T-helper 2 cell treated with Interferon-gamma antibody and Interleukin-4, amounts not matched to agents 5 μg/mL and 100 μg/mL, for 36 hours (primary cell): ENCODE measurements around the gene ENO3.

ENCODE experiments used
- DNase-seq: peaks from one replicate; pipeline ENCODE4 v3.0.0; 2021; ENCODE audit warnings: low spot score
- H3K27ac Mint-ChIP-seq: one replicate; pipeline ENCODE4 v1.8.0; 2021; ENCODE audit warnings: mild to moderate bottlenecking, mixed read lengths
- H3K27me3 Mint-ChIP-seq: one replicate; pipeline ENCODE4 v1.8.0; 2021; ENCODE audit warnings: low read depth, mixed read lengths
- H3K36me3 Mint-ChIP-seq: one replicate; pipeline ENCODE4 v1.8.0; 2021; ENCODE audit warnings: low read depth, mixed read lengths
- H3K4me1 Mint-ChIP-seq: one replicate; pipeline ENCODE4 v1.8.0; 2021; ENCODE audit warnings: low read depth, mixed read lengths
- H3K4me3 Mint-ChIP-seq: one replicate; pipeline ENCODE4 v1.8.0; 2022; ENCODE audit warnings: mild to moderate bottlenecking, moderate library complexity, mixed read lengths
- H3K9me3 Mint-ChIP-seq: one replicate; pipeline ENCODE4 v1.8.0; 2021; ENCODE audit warnings: mixed read lengths

ENO3 gene

DNA sequence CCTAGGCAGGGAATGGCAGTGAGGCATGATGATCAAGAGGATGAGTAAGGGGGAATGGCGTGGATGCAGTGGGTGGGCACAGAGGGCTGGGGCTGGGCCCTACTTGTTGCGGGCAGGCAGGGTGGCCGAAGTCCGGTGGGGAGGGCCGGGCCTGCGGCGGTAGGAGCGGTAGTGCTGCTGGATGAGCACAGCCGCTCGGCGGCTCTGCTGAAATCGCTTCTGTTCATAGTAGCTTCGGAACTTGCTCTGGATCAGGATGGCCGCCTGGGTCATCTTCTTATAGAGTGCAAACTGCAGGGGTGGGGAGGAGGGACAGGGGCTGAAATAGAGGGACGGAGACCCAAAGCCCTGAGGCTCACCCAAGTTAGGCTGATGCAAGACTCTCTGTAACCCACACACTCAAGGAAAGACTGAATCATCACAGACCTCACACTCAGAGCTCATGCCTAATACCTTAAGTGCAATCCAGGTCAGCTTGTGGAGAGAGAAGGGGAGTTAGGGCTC lies 18.2 kb downstream of the ENO3 start:
- Mint-ChIP-seq H3K4me3 (no peak overlapping the region), H3K9me3 (no peaks in the 10 kb centered on the region), H3K27ac (no peak overlapping the region), H3K4me1 (peaks cover 6% of the 10 kb centered on the region), H3K36me3 (peaks cover 38% of the 10 kb centered on the region), H3K27me3 (no peaks in the 10 kb centered on the region)
- peak; percentile 72 for DNase-seq

DNA sequence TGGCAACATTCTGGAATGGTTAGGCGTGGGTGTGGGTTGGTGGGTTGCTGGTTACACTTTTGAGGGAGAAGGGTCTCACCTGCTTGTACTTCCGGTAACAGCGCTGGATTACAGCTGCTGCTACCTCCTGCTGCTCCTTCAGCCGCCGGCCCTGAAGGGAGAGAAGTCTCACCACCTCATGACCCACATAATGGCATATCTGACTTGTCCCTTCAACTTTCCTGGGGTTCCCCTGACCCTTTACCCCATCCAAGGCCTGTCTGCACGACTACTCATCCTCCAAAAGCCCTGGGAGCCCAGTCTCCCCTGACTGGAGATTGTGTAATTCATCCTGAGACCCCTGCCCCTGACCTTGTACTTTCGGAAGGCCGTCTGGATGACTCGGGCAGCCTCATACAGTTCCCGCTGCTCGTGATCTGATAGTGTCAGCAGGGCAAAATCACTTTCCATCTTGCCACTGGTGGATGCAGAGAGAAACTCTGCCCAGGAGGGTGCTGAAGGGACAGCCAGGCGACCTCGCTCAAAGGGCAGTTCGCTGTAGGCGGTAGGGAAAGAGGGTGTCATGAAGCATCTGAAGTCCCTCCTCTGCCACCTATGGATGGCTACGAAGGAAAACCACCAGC lies 18.7 kb downstream of the ENO3 start:
- Mint-ChIP-seq H3K27ac (no peak overlapping the region), H3K36me3 (peaks cover 43% of the 10 kb centered on the region), H3K9me3 (no peaks in the 10 kb centered on the region), H3K4me3 (no peak overlapping the region), H3K27me3 (no peaks in the 10 kb centered on the region), H3K4me1 (peaks cover 6% of the 10 kb centered on the region)
- peak; percentile 69 for DNase-seq

DNA sequence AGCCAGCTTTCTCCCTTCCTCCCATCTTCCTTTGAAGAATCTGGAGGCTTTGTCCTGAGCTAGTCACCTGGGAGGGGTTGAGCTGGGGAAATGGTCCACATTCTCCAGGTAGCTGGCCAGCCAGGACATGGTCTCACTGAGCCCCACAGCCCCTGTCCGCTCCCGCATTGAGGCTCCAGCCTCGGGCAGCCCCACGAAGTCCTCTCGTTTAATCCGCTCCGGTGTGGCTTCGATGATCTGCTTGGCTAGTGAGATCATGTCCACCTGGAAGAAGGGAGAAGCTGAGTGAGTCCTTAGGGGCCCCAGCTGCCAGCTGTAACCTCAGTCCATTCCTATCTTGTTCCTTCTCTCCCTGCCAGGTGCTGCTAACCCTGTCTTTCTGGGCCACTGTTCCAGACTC lies 19.4 kb downstream of the ENO3 start:
- Mint-ChIP-seq H3K27me3 (no peaks in the 10 kb centered on the region), H3K36me3 (peaks cover 47% of the 10 kb centered on the region), H3K9me3 (no peaks in the 10 kb centered on the region), H3K27ac (peak overlapping the region; percentile 67), H3K4me3 (peak overlapping the region; percentile 23), H3K4me1 (peaks cover 6% of the 10 kb centered on the region)
- no peak for DNase-seq

- Mint-ChIP-seq H3K4me1 (peaks cover 2% of the 10 kb centered on the region), H3K27me3 (no peaks in the 10 kb centered on the region), H3K27ac (no peak overlapping the region), H3K36me3 (peaks cover 45% of the 10 kb centered on the region), H3K4me3 (no peak overlapping the region), H3K9me3 (no peaks in the 10 kb centered on the region)
- no peak for DNase-seq
Observed at GRCh38 chr17:4971826-4972225, 20.9 kb downstream of the ENO3 start.

DNA sequence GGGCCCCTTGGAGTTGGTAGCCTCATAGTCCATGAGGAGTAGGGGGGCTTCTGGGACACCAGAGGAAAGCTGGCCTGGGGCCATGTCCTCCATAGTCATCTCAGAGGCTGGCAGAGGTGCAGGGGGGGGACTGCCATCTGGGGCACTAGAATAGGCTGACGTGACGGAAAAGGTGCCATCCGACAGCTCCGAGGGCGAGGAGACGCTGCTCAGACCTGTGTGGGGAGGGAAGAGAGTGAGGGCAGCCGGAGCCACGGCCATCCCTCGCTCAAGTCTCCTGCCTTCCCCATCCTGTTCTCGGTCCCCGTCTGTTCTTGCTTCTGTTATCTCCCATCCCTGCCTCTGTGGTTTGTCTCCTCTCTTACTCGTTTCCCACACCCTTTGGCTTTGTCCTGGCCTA lies 21.4 kb downstream of the ENO3 start:
- peaks cover 2% of the 10 kb centered on the region for H3K4me1 Mint-ChIP-seq
- no peak for DNase-seq
- H3K27me3 Mint-ChIP-seq: no peaks in the 10 kb centered on the region
- no peaks in the 10 kb centered on the region for H3K9me3 Mint-ChIP-seq
- no peak overlapping the region for H3K4me3 Mint-ChIP-seq
- peaks cover 50% of the 10 kb centered on the region for H3K36me3 Mint-ChIP-seq
- no peak overlapping the region for H3K27ac Mint-ChIP-seq

DNA sequence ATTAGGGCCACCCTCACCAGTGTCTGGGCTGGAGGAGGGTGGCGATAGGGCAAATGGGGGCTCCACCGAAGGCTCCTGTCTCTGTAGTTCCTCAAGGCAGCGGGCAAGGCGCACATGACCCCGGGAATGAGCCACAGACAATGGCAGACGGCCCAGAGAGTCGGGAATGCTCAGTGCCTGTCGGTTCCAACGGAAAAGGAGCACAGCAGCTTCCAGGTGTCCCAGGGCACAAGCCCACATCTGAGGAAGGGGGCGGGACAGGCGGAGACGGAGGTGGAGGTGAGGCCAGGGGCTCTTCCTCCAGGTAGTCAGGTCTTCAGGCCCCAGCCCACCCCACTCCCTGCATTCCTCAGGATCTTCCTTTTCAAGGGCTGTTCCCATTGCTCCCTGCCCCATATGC lies 21.8 kb downstream of the ENO3 start:
- no peak overlapping the region for H3K4me3 Mint-ChIP-seq
- peaks cover 53% of the 10 kb centered on the region for H3K36me3 Mint-ChIP-seq
- no peaks in the 10 kb centered on the region for H3K9me3 Mint-ChIP-seq
- H3K4me1 Mint-ChIP-seq: peaks cover 2% of the 10 kb centered on the region
- H3K27ac Mint-ChIP-seq: no peak overlapping the region
- DNase-seq: no peak
- no peaks in the 10 kb centered on the region for H3K27me3 Mint-ChIP-seq

- peak overlapping the region; percentile 43 for H3K27ac Mint-ChIP-seq
- peaks cover 59% of the 10 kb centered on the region for H3K36me3 Mint-ChIP-seq
- no peaks in the 10 kb centered on the region for H3K9me3 Mint-ChIP-seq
- no peaks in the 10 kb centered on the region for H3K27me3 Mint-ChIP-seq
- DNase-seq: no peak
- H3K4me3 Mint-ChIP-seq: no peak overlapping the region
- peaks cover 2% of the 10 kb centered on the region for H3K4me1 Mint-ChIP-seq
Observed at GRCh38 chr17:4973256-4974114, 22.6 kb downstream of the ENO3 start.

GRCh38 chr17:4974115-4974670 lies 23.3 kb downstream of the ENO3 start:
- no peaks in the 10 kb centered on the region for H3K9me3 Mint-ChIP-seq
- no peak overlapping the region for H3K4me3 Mint-ChIP-seq
- no peak overlapping the region for H3K27ac Mint-ChIP-seq
- H3K36me3 Mint-ChIP-seq: peaks cover 63% of the 10 kb centered on the region
- no peaks in the 10 kb centered on the region for H3K27me3 Mint-ChIP-seq
- DNase-seq: no peak
- peaks cover 2% of the 10 kb centered on the region for H3K4me1 Mint-ChIP-seq

DNA sequence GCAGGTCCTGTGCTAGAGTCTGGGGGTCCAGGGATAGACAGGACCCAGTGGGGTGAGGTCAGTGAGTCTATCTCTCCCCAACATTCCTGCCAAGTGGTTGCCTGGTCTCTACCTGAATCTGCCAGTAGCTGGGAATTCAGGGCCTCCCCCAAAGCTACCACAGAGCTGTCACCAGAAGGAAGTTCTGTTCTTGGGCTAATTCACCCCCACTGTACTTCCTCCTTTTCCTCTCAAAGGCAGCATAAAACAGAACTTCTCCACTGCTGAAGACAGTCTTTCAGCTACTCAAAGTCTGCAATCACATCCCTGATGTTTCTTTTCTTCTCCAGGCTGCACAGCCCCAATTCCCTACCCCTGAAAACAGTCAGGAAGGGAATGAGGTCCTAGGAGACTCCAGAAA lies 27.8 kb downstream of the ENO3 start:
- Mint-ChIP-seq H3K27ac (no peak overlapping the region), H3K4me3 (no peak overlapping the region), H3K4me1 (peaks cover 14% of the 10 kb centered on the region), H3K27me3 (no peaks in the 10 kb centered on the region), H3K9me3 (no peaks in the 10 kb centered on the region), H3K36me3 (peaks cover 67% of the 10 kb centered on the region)
- no peak for DNase-seq

DNA sequence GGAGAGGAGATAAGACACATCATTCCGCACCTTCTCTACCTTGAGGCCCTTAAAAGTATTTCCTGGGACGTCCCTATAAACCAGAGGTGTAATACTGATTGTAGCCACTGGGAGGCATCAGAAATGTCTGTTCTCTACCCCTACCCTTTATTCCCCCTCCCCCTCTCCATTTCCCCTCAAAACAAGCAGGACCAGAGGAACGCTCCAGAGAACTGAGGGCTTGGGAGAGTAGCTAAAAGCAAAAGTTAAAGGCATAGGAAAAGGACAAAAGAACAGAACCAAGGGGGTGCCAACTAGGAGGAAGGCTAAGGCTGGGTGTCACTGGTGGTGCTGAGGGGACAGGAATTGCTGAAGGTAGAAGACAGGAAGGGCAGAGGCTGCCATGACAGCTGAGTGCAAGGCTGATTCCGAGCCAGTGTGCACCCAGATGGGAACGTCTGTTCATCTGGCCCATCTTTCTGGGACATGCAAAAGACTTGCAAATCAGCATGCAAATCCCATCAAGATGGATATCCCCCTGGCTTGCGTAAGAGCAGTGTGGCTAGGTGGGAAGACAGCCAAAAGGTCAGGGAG lies 29.8 kb downstream of the ENO3 start:
- Mint-ChIP-seq H3K9me3 (no peaks in the 10 kb centered on the region), H3K4me3 (no peak overlapping the region), H3K4me1 (peaks cover 20% of the 10 kb centered on the region), H3K27me3 (no peaks in the 10 kb centered on the region), H3K36me3 (peaks cover 56% of the 10 kb centered on the region), H3K27ac (peak overlapping the region; percentile 68)
- DNase-seq: peak; percentile 29

GRCh38 chr17:4982305-4982704 lies 31.4 kb downstream of the ENO3 start:
- Mint-ChIP-seq H3K9me3 (no peaks in the 10 kb centered on the region), H3K36me3 (peaks cover 52% of the 10 kb centered on the region), H3K27me3 (no peaks in the 10 kb centered on the region), H3K27ac (peak overlapping the region; percentile 39), H3K4me3 (no peak overlapping the region), H3K4me1 (peaks cover 30% of the 10 kb centered on the region)
- no peak for DNase-seq

- H3K27ac Mint-ChIP-seq: peak overlapping the region; percentile 85
- peak; percentile 24 for DNase-seq
- H3K36me3 Mint-ChIP-seq: peaks cover 24% of the 10 kb centered on the region
- H3K4me1 Mint-ChIP-seq: peaks cover 33% of the 10 kb centered on the region
- no peaks in the 10 kb centered on the region for H3K9me3 Mint-ChIP-seq
- peak overlapping the region; percentile 94 for H3K4me3 Mint-ChIP-seq
- H3K27me3 Mint-ChIP-seq: no peaks in the 10 kb centered on the region
Observed at GRCh38 chr17:4986403-4986802, 35.5 kb downstream of the ENO3 start.

GRCh38 chr17:4986951-4987766 lies 36.2 kb downstream of the ENO3 start, which contains the start of gene CAMTA2:
Gene CAMTA2, minus strand, starts transcription at chr17:4987675. Its CDS starts 1,453 bp downstream, at chr17:4986222.
- H3K27me3 Mint-ChIP-seq: no peaks in the 10 kb centered on the region
- H3K9me3 Mint-ChIP-seq: no peaks in the 10 kb centered on the region
- H3K4me3 Mint-ChIP-seq: peak within 1 kb of the TSS; percentile 94
- H3K4me1 Mint-ChIP-seq: peaks cover 33% of the 10 kb centered on the region
- DNase-seq: peak; percentile 79
- H3K27ac Mint-ChIP-seq: peak within 1 kb of the TSS; percentile 85
- peaks cover 24% of the 10 kb centered on the region for H3K36me3 Mint-ChIP-seq
